Measurements from ENCODE around the gene OR6M1.

Gene OR6M1

GRCh38 chr11:123771664-123772063 lies 34.5 kb downstream of the OR6M1 start:
- Histone ChIP-seq H3K36me3 (ENCODE audit: insufficient read depth, low read length) (no peaks in the 10 kb centered on the region), H3K4me3 (ENCODE audit: low read length) (no peak overlapping the region), H3K4me1 (ENCODE audit: insufficient read depth, low read length) (no peaks in the 10 kb centered on the region), H2AFZ (ENCODE audit: low read depth, low read length) (no peak overlapping the region), H3K9me3 (ENCODE audit: low read length) (no peaks in the 10 kb centered on the region), H3K27me3 (ENCODE audit: insufficient read depth, low read length) (no peaks in the 10 kb centered on the region)

GRCh38 chr11:123770712-123771111 lies 35.4 kb downstream of the OR6M1 start:
- Histone ChIP-seq H3K4me1 (ENCODE audit: insufficient read depth, low read length) (no peaks in the 10 kb centered on the region), H3K36me3 (ENCODE audit: insufficient read depth, low read length) (no peaks in the 10 kb centered on the region), H2AFZ (ENCODE audit: low read depth, low read length) (no peak overlapping the region), H3K27me3 (ENCODE audit: insufficient read depth, low read length) (no peaks in the 10 kb centered on the region), H3K4me3 (ENCODE audit: low read length) (no peak overlapping the region), H3K9me3 (ENCODE audit: low read length) (no peaks in the 10 kb centered on the region)

GRCh38 chr11:123765601-123766000 lies 40.5 kb downstream of the OR6M1 start:
- Histone ChIP-seq H3K36me3 (ENCODE audit: insufficient read depth, low read length) (no peaks in the 10 kb centered on the region), H2AFZ (ENCODE audit: low read depth, low read length) (no peak overlapping the region), H3K4me3 (ENCODE audit: low read length) (no peak overlapping the region), H3K4me1 (ENCODE audit: insufficient read depth, low read length) (no peaks in the 10 kb centered on the region), H3K27me3 (ENCODE audit: insufficient read depth, low read length) (no peaks in the 10 kb centered on the region), H3K9me3 (ENCODE audit: low read length) (no peaks in the 10 kb centered on the region)

GRCh38 chr11:123762422-123762821 lies 43.7 kb downstream of the OR6M1 start:
- Histone ChIP-seq H3K9me3 (ENCODE audit: low read length) (no peaks in the 10 kb centered on the region), H2AFZ (ENCODE audit: low read depth, low read length) (no peak overlapping the region), H3K4me3 (ENCODE audit: low read length) (no peak overlapping the region)

GRCh38 chr11:123760894-123761293 lies 45.3 kb downstream of the OR6M1 start:
- no peaks in the 10 kb centered on the region for H3K4me1 ChIP-seq (ENCODE audit: insufficient read depth, low read length)
- no peaks in the 10 kb centered on the region for H3K9me3 ChIP-seq (ENCODE audit: low read length)
- H3K36me3 ChIP-seq (ENCODE audit: insufficient read depth, low read length): no peaks in the 10 kb centered on the region
- no peak overlapping the region for H2AFZ ChIP-seq (ENCODE audit: low read depth, low read length)
- peaks cover 2% of the 10 kb centered on the region for H3K27me3 ChIP-seq (ENCODE audit: insufficient read depth, low read length)
- no peak overlapping the region for H3K4me3 ChIP-seq (ENCODE audit: low read length)

More at GRCh38 chr11:123762422-123762821, 43.7 kb downstream of the OR6M1 start:
- Histone ChIP-seq H3K36me3 (ENCODE audit: insufficient read depth, low read length) (no peaks in the 10 kb centered on the region), H3K4me1 (ENCODE audit: insufficient read depth, low read length) (no peaks in the 10 kb centered on the region), H3K27me3 (ENCODE audit: insufficient read depth, low read length) (peaks cover 2% of the 10 kb centered on the region)

- H3K36me3 ChIP-seq (ENCODE audit: insufficient read depth, low read length): no peaks in the 10 kb centered on the region
- H3K27me3 ChIP-seq (ENCODE audit: insufficient read depth, low read length): peaks cover 4% of the 10 kb centered on the region
- no peak overlapping the region for H3K4me3 ChIP-seq (ENCODE audit: low read length)
- H3K4me1 ChIP-seq (ENCODE audit: insufficient read depth, low read length): no peaks in the 10 kb centered on the region
- H2AFZ ChIP-seq (ENCODE audit: low read depth, low read length): no peak overlapping the region
- no peaks in the 10 kb centered on the region for H3K9me3 ChIP-seq (ENCODE audit: low read length)
Observed at GRCh38 chr11:123757976-123758375, 48.2 kb downstream of the OR6M1 start.

- no peak overlapping the region for H3K4me3 ChIP-seq (ENCODE audit: low read length)
- peaks cover 7% of the 10 kb centered on the region for H3K27me3 ChIP-seq (ENCODE audit: insufficient read depth, low read length)
- no peaks in the 10 kb centered on the region for H3K9me3 ChIP-seq (ENCODE audit: low read length)
- no peak overlapping the region for H2AFZ ChIP-seq (ENCODE audit: low read depth, low read length)
- H3K36me3 ChIP-seq (ENCODE audit: insufficient read depth, low read length): no peaks in the 10 kb centered on the region
- no peaks in the 10 kb centered on the region for H3K4me1 ChIP-seq (ENCODE audit: insufficient read depth, low read length)
Observed at GRCh38 chr11:123755813-123756212, 50.3 kb downstream of the OR6M1 start.

Measured in neuron (in vitro differentiated cells).